Measurements from ENCODE around the gene MYBPC1. TPM values are rescaled to one million over a fixed set of nuclear protein-coding genes. Genes with fewer than 3 reads are reported as not detected.
A peak's percentile ranks its signal among the peaks of the same experiment; 100 is the strongest.

The MYBPC1 gene
- polyA plus RNA-seq, 3 donors: 0.04 to 0.16 TPM; not detected in 1

- H3K4me1 Mint-ChIP-seq: peaks cover 4% of the 10 kb centered on the region
- no peaks in the 10 kb centered on the region for H3K36me3 ChIP-seq (replicated peaks in 1 of 2; ENCODE audit: control insufficient read depth in 1 of 2, insufficient read depth in 2 of 2, low read length in 2 of 2)
- TF ChIP-seq CTCF (IDR thresholded peaks at IDR 0.05): no peak
- no peak overlapping the region for H3K4me3 Mint-ChIP-seq
- H3K4me1 ChIP-seq (ENCODE audit: control insufficient read depth in 1 of 2, insufficient read depth in 2 of 2, low read length in 2 of 2): peaks cover 0 to 2% of the 10 kb centered on the region in 2 donors
- no peaks in the 10 kb centered on the region for H3K79me2 ChIP-seq (ENCODE audit: insufficient read depth, low read length)
- no peaks in the 10 kb centered on the region for H4K20me1 ChIP-seq (ENCODE audit: insufficient read depth, low read length)
- DNase-seq: no peak
- H3K27ac ChIP-seq (ENCODE audit: low read depth in 1 of 2, low read length in 2 of 2): no peak overlapping the region
- H3K4me3 ChIP-seq (replicated peaks in 1 of 3; ENCODE audit: low read depth in 2 of 3, low read length in 3 of 3): no peak overlapping the region
- H3K4me2 ChIP-seq (replicated peaks; ENCODE audit: extremely low read depth, low read length, poor library complexity, severe bottlenecking): no peak overlapping the region
- H3K36me3 Mint-ChIP-seq: no peaks in the 10 kb centered on the region
- peaks cover 0 to 1% (median 0%) of the 10 kb centered on the region in 7 donors for H3K9me3 Mint-ChIP-seq
- no peaks in the 10 kb centered on the region for H3K27me3 ChIP-seq (ENCODE audit: control insufficient read depth in 2 of 2, insufficient read depth in 2 of 2, low read length in 2 of 2)
- H3K27me3 Mint-ChIP-seq (ENCODE audit: low read depth in 3 of 3): no peaks in the 10 kb centered on the region
- H3K9ac ChIP-seq (ENCODE audit: insufficient read depth, low read length, poor library complexity, severe bottlenecking): no peak overlapping the region
- intact Hi-C loops (cut with micrococcal nuclease): loop anchor here in 1 of 2 donors (10.0 kb wide), 1 partner anchor 63 kb away; no protein-coding TSS in a partner anchor
- no peak overlapping the region for H2AFZ ChIP-seq (ENCODE audit: insufficient read depth, low read depth, low read length, poor library complexity, severe bottlenecking)
- H3K9me3 ChIP-seq (replicated peaks in 1 of 2; ENCODE audit: control insufficient read depth in 1 of 2, insufficient read depth in 1 of 2, low read length in 2 of 2): no peaks in the 10 kb centered on the region
- H3K27ac Mint-ChIP-seq: no peak overlapping the region
Measured at GRCh38 chr12:101678081-101678480, 83.3 kb downstream of the MYBPC1 start.

- H3K4me2 ChIP-seq (replicated peaks; ENCODE audit: extremely low read depth, low read length, poor library complexity, severe bottlenecking): no peak overlapping the region
- WGBS (ENCODE audit: insufficient coverage): 100% methylated on average over 1 of the region's 3 CpGs
- H3K27ac ChIP-seq (ENCODE audit: low read depth in 1 of 2, low read length in 2 of 2): no peak overlapping the region
- no peak for DNase-seq
- no peaks in the 10 kb centered on the region for H3K4me1 ChIP-seq (ENCODE audit: control insufficient read depth in 1 of 2, insufficient read depth in 2 of 2, low read length in 2 of 2)
- no peaks in the 10 kb centered on the region for H4K20me1 ChIP-seq (ENCODE audit: insufficient read depth, low read length)
- Mint-ChIP-seq H3K36me3 (no peaks in the 10 kb centered on the region), H3K4me1 (peaks cover 4% of the 10 kb centered on the region), H3K9me3 (peaks cover 0 to 2% (median 0%) of the 10 kb centered on the region in 7 donors), H3K4me3 (no peak overlapping the region), H3K27ac (peak overlapping the region in 1 of 7 donors; percentile 13), H3K27me3 (ENCODE audit: low read depth in 3 of 3) (no peaks in the 10 kb centered on the region)
- no peak for TF ChIP-seq CTCF (IDR thresholded peaks at IDR 0.05)
- no peak overlapping the region for H2AFZ ChIP-seq (ENCODE audit: insufficient read depth, low read depth, low read length, poor library complexity, severe bottlenecking)
- no peak overlapping the region for H3K4me3 ChIP-seq (replicated peaks in 1 of 3; ENCODE audit: low read depth in 2 of 3, low read length in 3 of 3)
- no peaks in the 10 kb centered on the region for H3K36me3 ChIP-seq (replicated peaks in 1 of 2; ENCODE audit: control insufficient read depth in 1 of 2, insufficient read depth in 2 of 2, low read length in 2 of 2)
- H3K9me3 ChIP-seq (replicated peaks in 1 of 2; ENCODE audit: control insufficient read depth in 1 of 2, insufficient read depth in 1 of 2, low read length in 2 of 2): no peaks in the 10 kb centered on the region
- intact Hi-C loops (cut with micrococcal nuclease): no loop called here
- no peaks in the 10 kb centered on the region for H3K27me3 ChIP-seq (ENCODE audit: control insufficient read depth in 2 of 2, insufficient read depth in 2 of 2, low read length in 2 of 2)
- no peaks in the 10 kb centered on the region for H3K79me2 ChIP-seq (ENCODE audit: insufficient read depth, low read length)
- no peak overlapping the region for H3K9ac ChIP-seq (ENCODE audit: insufficient read depth, low read length, poor library complexity, severe bottlenecking)
Measured at GRCh38 chr12:101680240-101680639, 85.5 kb downstream of the MYBPC1 start.
